ENCODE measurements around the gene MEMO1.
"Not testable (repeated sequence)": the region's sequence is repeated elsewhere in the genome, so short reads cannot be mapped to it uniquely, and the experiment has no call there.

MEMO1 gene

GRCh38 chr2:31998731-31999383, 12.0 kb downstream of the MEMO1 start:
- DNase-seq, result no peak

GRCh38 chr2:31997653-31998052, 13.2 kb downstream of the MEMO1 start:
- DNase-seq, result no peak

GRCh38 chr2:31996571-31997150, 14.1 kb downstream of the MEMO1 start:
- no peak for DNase-seq

- DNase-seq, result no peak
Observed at GRCh38 chr2:31992934-31993333, 17.9 kb downstream of the MEMO1 start.

- DNase-seq, result no peak
Observed at GRCh38 chr2:31992025-31992579, 18.7 kb downstream of the MEMO1 start.

GRCh38 chr2:31989946-31990345, 20.9 kb downstream of the MEMO1 start:
- DNase-seq, result no peak

- no peak for DNase-seq
Observed at GRCh38 chr2:31987454-31988220, 23.2 kb downstream of the MEMO1 start.

- no peak for DNase-seq
Observed at GRCh38 chr2:31986906-31987305, 23.9 kb downstream of the MEMO1 start.

GRCh38 chr2:31983762-31984467, 26.9 kb downstream of the MEMO1 start:
- DNase-seq, result no peak

- DNase-seq, result no peak
Observed at GRCh38 chr2:31980674-31981356, 30.0 kb downstream of the MEMO1 start.

- DNase-seq, result no peak
Observed at GRCh38 chr2:31979956-31980355, 30.9 kb downstream of the MEMO1 start.

- DNase-seq, result no peak
Observed at GRCh38 chr2:31979018-31979417, 31.8 kb downstream of the MEMO1 start.

- no peak for DNase-seq
Observed at GRCh38 chr2:31978436-31978835, 32.4 kb downstream of the MEMO1 start.

GRCh38 chr2:31973665-31974064, 37.1 kb downstream of the MEMO1 start:
- no peak for DNase-seq

GRCh38 chr2:31972059-31972458, 38.7 kb downstream of the MEMO1 start:
- DNase-seq, result no peak

- no peak for DNase-seq
Observed at GRCh38 chr2:31969178-31969577, 41.6 kb downstream of the MEMO1 start.

GRCh38 chr2:31967790-31968189, 43.0 kb downstream of the MEMO1 start:
- DNase-seq, result no peak

GRCh38 chr2:31966402-31966801, 44.4 kb downstream of the MEMO1 start:
- DNase-seq, result not testable (repeated sequence)

- no peak for DNase-seq
Observed at GRCh38 chr2:31965094-31965493, 45.7 kb downstream of the MEMO1 start.

- DNase-seq, result no peak
Observed at GRCh38 chr2:31962757-31963361, 47.9 kb downstream of the MEMO1 start.

Measured in anterior cingulate cortex (tissue), 58 donors.